ENCODE measurements around the gene KRT6A. TPM values are rescaled to one million over a fixed set of nuclear protein-coding genes. Genes with fewer than 3 reads are reported as not detected.

Gene KRT6A
- total and polyA plus RNA-seq, 2 donors (not counting 1 experiment from before 2014, with no cell fraction given), result not detected

DNA sequence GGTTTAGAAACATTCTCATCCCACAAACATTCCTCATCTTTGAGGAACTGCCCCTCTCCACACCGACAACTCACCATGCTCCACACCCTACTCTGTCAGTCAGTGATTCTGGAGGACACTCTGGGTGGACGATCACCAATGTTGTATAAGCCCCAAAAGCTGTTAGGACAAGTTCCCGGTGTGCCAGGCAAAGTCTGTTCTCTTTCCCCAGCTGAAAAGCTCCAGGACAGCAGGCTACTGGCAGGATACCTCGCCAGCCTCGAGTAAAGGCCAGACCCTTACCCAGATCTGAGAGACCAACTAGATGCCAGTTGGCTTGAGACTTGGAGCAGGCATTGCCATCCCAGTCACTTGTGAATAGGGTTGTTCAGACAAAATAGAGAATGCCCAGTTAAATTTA lies 15.2 kb upstream of the KRT6A start:
- ATAC-seq (ENCODE audit: low read depth), result no peak
- Histone ChIP-seq H3K9me3 (ENCODE audit: control extremely low read depth in 1 of 3, control insufficient read depth in 2 of 3, insufficient read depth in 1 of 3, low read length in 2 of 3) (peaks cover 1 to 15% (median 11%) of the 10 kb centered on the region in 3 donors), H3K9ac (ENCODE audit: low read length) (no peak overlapping the region), H4K20me1 (ENCODE audit: control insufficient read depth, insufficient read depth, low read length, poor library complexity, severe bottlenecking) (no peaks in the 10 kb centered on the region), H3K4me2 (replicated peaks; ENCODE audit: low read depth, low read length, poor library complexity, severe bottlenecking) (no peak overlapping the region), H3K36me3 (replicated peaks in 1 of 2; ENCODE audit: control extremely low read depth in 1 of 2, control insufficient read depth in 1 of 2, extremely low read depth in 1 of 2, insufficient read depth in 2 of 2, low read length in 1 of 2) (no peaks in the 10 kb centered on the region), H3K4me3 (ENCODE audit: control extremely low read depth in 1 of 5, extremely low read depth in 1 of 5, insufficient read depth in 1 of 5, low read depth in 2 of 5, low read length in 4 of 5) (no peak overlapping the region), H3K79me2 (ENCODE audit: control insufficient read depth, insufficient read depth, low read length) (no peaks in the 10 kb centered on the region), H3K27me3 (replicated peaks in 1 of 4; ENCODE audit: control extremely low read depth in 1 of 4, control insufficient read depth in 3 of 4, insufficient read depth in 4 of 4, low read length in 3 of 4) (peaks cover 0 to 15% (median 2%) of the 10 kb centered on the region in 4 experiments), H3K27ac (ENCODE audit: low read length in 2 of 2) (no peak overlapping the region), H2AFZ (ENCODE audit: insufficient read depth, low read depth, low read length, poor library complexity, severe bottlenecking) (no peak overlapping the region), H3K4me1 (ENCODE audit: control insufficient read depth in 2 of 2, insufficient read depth in 2 of 2, low read length in 2 of 2) (no peaks in the 10 kb centered on the region)
- Mint-ChIP-seq H3K4me1 (no peaks in the 10 kb centered on the region), H3K9me3 (ENCODE audit: insufficient read depth) (no peaks in the 10 kb centered on the region), H3K27me3 (peaks cover 53% of the 10 kb centered on the region), H3K27ac (no peak overlapping the region), H3K4me3 (no peak overlapping the region)
- POLR2A ChIA-PET, result no interaction called here
- TF ChIP-seq CTCF (IDR thresholded peaks at IDR 0.05) (no peak), EZH2 (IDR thresholded peaks at IDR 0.05; ENCODE audit: borderline replicate concordance, insufficient read depth, low read depth, low read length, poor library complexity, severe bottlenecking) (no peak)
- intact Hi-C loops (cut with micrococcal nuclease), result no loop called here
- CTCF ChIA-PET, result no interaction called here
- no peak for DNase-seq
- WGBS (ENCODE audit: insufficient coverage), result 97% methylated on average over 4 of the region's 5 CpGs

- H4K20me1 ChIP-seq (ENCODE audit: control insufficient read depth, insufficient read depth, low read length, poor library complexity, severe bottlenecking), result no peaks in the 10 kb centered on the region
- H3K4me1 Mint-ChIP-seq, result no peaks in the 10 kb centered on the region
- WGBS (ENCODE audit: insufficient coverage), result no CpG with 5 or more reads among the region's 4 CpGs
- H3K27ac ChIP-seq (ENCODE audit: low read length in 2 of 2), result no peak overlapping the region
- H3K27me3 ChIP-seq (replicated peaks in 1 of 4; ENCODE audit: control extremely low read depth in 1 of 4, control insufficient read depth in 3 of 4, insufficient read depth in 4 of 4, low read length in 3 of 4), result peaks cover 0 to 15% (median 2%) of the 10 kb centered on the region in 4 experiments
- H3K79me2 ChIP-seq (ENCODE audit: control insufficient read depth, insufficient read depth, low read length), result no peaks in the 10 kb centered on the region
- H3K9ac ChIP-seq (ENCODE audit: low read length), result no peak overlapping the region
- no peak overlapping the region for H3K27ac Mint-ChIP-seq
- no peak overlapping the region for H2AFZ ChIP-seq (ENCODE audit: insufficient read depth, low read depth, low read length, poor library complexity, severe bottlenecking)
- intact Hi-C loops (cut with micrococcal nuclease), result no loop called here
- no peak overlapping the region for H3K4me3 ChIP-seq (ENCODE audit: control extremely low read depth in 1 of 5, extremely low read depth in 1 of 5, insufficient read depth in 1 of 5, low read depth in 2 of 5, low read length in 4 of 5)
- peaks cover 47% of the 10 kb centered on the region for H3K27me3 Mint-ChIP-seq
- H3K9me3 ChIP-seq (ENCODE audit: control extremely low read depth in 1 of 3, control insufficient read depth in 2 of 3, insufficient read depth in 1 of 3, low read length in 2 of 3), result peaks cover 1 to 14% (median 9%) of the 10 kb centered on the region in 3 donors
- no peak overlapping the region for H3K4me3 Mint-ChIP-seq
- no peaks in the 10 kb centered on the region for H3K36me3 ChIP-seq (replicated peaks in 1 of 2; ENCODE audit: control extremely low read depth in 1 of 2, control insufficient read depth in 1 of 2, extremely low read depth in 1 of 2, insufficient read depth in 2 of 2, low read length in 1 of 2)
- DNase-seq (no peak), ATAC-seq (ENCODE audit: low read depth) (no peak)
- TF ChIP-seq EZH2 (IDR thresholded peaks at IDR 0.05; ENCODE audit: borderline replicate concordance, insufficient read depth, low read depth, low read length, poor library complexity, severe bottlenecking), result no peak
- TF ChIP-seq CTCF (IDR thresholded peaks at IDR 0.05), result no peak
- H3K9me3 Mint-ChIP-seq (ENCODE audit: insufficient read depth), result no peaks in the 10 kb centered on the region
- no peaks in the 10 kb centered on the region for H3K4me1 ChIP-seq (ENCODE audit: control insufficient read depth in 2 of 2, insufficient read depth in 2 of 2, low read length in 2 of 2)
- H3K4me2 ChIP-seq (replicated peaks; ENCODE audit: low read depth, low read length, poor library complexity, severe bottlenecking), result no peak overlapping the region
- ChIA-PET CTCF (interaction anchor here (1.2 kb wide), 1 partner anchor 13 kb away, joined by 3 read pairs; no protein-coding TSS in a partner anchor), POLR2A (no interaction called here)
These were observed 14.0 kb upstream of the KRT6A start for GRCh38 chr12:52506858-52507715.

Data from B cell (primary cell).